Trophoblast cell (in vitro differentiated cells and primary cell): ENCODE measurements around the gene ALG5.

ENCODE experiments used
- DNase-seq, 2 donors: peaks; one replicate each; pipeline ENCODE4 v3.0.0-alpha.2; 2016
- H2AFZ ChIP-seq: 2 replicates; pipeline ENCODE4 v1.6.1; 2013; ENCODE audit warnings: low read length, moderate library complexity, mild to moderate bottlenecking; ENCODE audit not compliant: insufficient read depth, poor library complexity
- H2AK5ac ChIP-seq: 2 replicates; pipeline ENCODE4 v1.6.1; 2013; ENCODE audit warnings: mild to moderate bottlenecking, low read length
- H2BK120ac ChIP-seq: 2 replicates; pipeline ENCODE4 v1.6.1; 2013; ENCODE audit warnings: low read length, mild to moderate bottlenecking, moderate library complexity; ENCODE audit not compliant: insufficient read depth, poor library complexity
- H2BK12ac ChIP-seq: 2 replicates; pipeline ENCODE4 v1.6.1; 2013; ENCODE audit warnings: mild to moderate bottlenecking, low read length, moderate library complexity
- H2BK5ac ChIP-seq: 2 replicates; pipeline ENCODE4 v1.6.1; 2013; ENCODE audit warnings: low read length, low read depth, moderate library complexity, mild to moderate bottlenecking; ENCODE audit not compliant: poor library complexity
- H3K14ac ChIP-seq: 2 replicates; pipeline ENCODE4 v1.6.1; 2013; ENCODE audit warnings: mild to moderate bottlenecking, low read length
- H3K18ac ChIP-seq: 2 replicates; pipeline ENCODE4 v1.6.1; 2013; ENCODE audit warnings: mild to moderate bottlenecking, low read length
- H3K23ac ChIP-seq: 2 replicates; pipeline ENCODE4 v1.6.1; 2013; ENCODE audit warnings: low read length
- H3K27ac ChIP-seq: 2 replicates; pipeline ENCODE4 v1.5.1; 2013; ENCODE audit warnings: low read depth, mild to moderate bottlenecking, inconsistent platforms, low read length, moderate library complexity
- H3K27me3 ChIP-seq: 2 replicates; pipeline ENCODE4 v1.6.1; 2013; ENCODE audit warnings: inconsistent platforms, mild to moderate bottlenecking, low read length, moderate library complexity; ENCODE audit not compliant: insufficient read depth
- H3K36me3 ChIP-seq, 2 experiments: 1 replicate in 1 of 2; 2 replicates in 1 of 2; pipeline ENCODE4 v1.6.1; 2013; ENCODE audit warnings: low read length in 2 of 2, mild to moderate bottlenecking in 2 of 2, moderate library complexity in 1 of 2; ENCODE audit not compliant: insufficient read depth in 2 of 2, control insufficient read depth in 1 of 2
- H3K4ac ChIP-seq: 2 replicates; pipeline ENCODE4 v1.6.1; 2013; ENCODE audit warnings: low read depth, mild to moderate bottlenecking, low read length, moderate library complexity
- H3K4me1 ChIP-seq, 2 experiments: 1 replicate in 1 of 2; 2 replicates in 1 of 2; pipeline ENCODE4 v1.6.1; 2013; ENCODE audit warnings: low read length in 2 of 2, mild to moderate bottlenecking in 2 of 2, moderate library complexity in 1 of 2; ENCODE audit not compliant: insufficient read depth in 2 of 2, control insufficient read depth in 1 of 2
- H3K4me2 ChIP-seq: 2 replicates; pipeline ENCODE4 v1.6.1; 2013; ENCODE audit warnings: inconsistent platforms, mild to moderate bottlenecking, low read length, moderate library complexity
- H3K4me3 ChIP-seq: 2 replicates; pipeline ENCODE4 v1.5.1; 2013; ENCODE audit warnings: mild to moderate bottlenecking, low read depth, low read length, inconsistent platforms
- H3K79me1 ChIP-seq: one replicate; pipeline ENCODE4 v1.6.1; 2013; ENCODE audit warnings: low read length
- H3K79me2 ChIP-seq: 2 replicates; pipeline ENCODE4 v1.6.1; 2013; ENCODE audit warnings: low read length, mild to moderate bottlenecking; ENCODE audit not compliant: control insufficient read depth, insufficient read depth, poor library complexity
- H3K9ac ChIP-seq: 2 replicates; pipeline ENCODE4 v1.6.1; 2013; ENCODE audit warnings: mild to moderate bottlenecking, low read length
- H3K9me3 ChIP-seq: 2 replicates; pipeline ENCODE4 v1.6.1; 2013; ENCODE audit warnings: low read depth, mild to moderate bottlenecking, control low read depth, inconsistent platforms, low read length; ENCODE audit not compliant: insufficient read depth
- H4K12ac ChIP-seq: 2 replicates; pipeline ENCODE4 v1.6.1; 2013; ENCODE audit warnings: low read depth, mild to moderate bottlenecking, low read length, moderate library complexity
- H4K8ac ChIP-seq: 2 replicates; pipeline ENCODE4 v1.6.1; 2013; ENCODE audit warnings: low read depth, mild to moderate bottlenecking, low read length, moderate library complexity
- H4K91ac ChIP-seq: one replicate; pipeline ENCODE4 v1.6.1; 2013; ENCODE audit warnings: low read depth, mild to moderate bottlenecking, low read length, moderate library complexity
- WGBS: extraction: QIAGEN DNeasy Blood & Tissue Kit; methylation state at CpG from one replicate; pipeline ENCODE4 v1.1.7; 2013; ENCODE audit warnings: missing lambda C conversion rate; ENCODE audit not compliant: insufficient read length, insufficient coverage; ENCODE audit errors: extremely low coverage; 5-methylcytosine and 5-hydroxymethylcytosine counted together

ALG5 gene

GRCh38 chr13:36914648-36915047 is 84.5 kb downstream of the ALG5 start:
- no peak overlapping the region for H2BK5ac ChIP-seq
- DNase-seq = no peak
- no peak overlapping the region for H2AK5ac ChIP-seq
- no peak overlapping the region for H4K8ac ChIP-seq
- H3K4me2 ChIP-seq = no peak overlapping the region
- H3K79me1 ChIP-seq = peaks cover 12% of the 10 kb centered on the region
- no peaks in the 10 kb centered on the region for H3K36me3 ChIP-seq
- no peak overlapping the region for H3K27ac ChIP-seq
- no peak overlapping the region for H3K4me3 ChIP-seq
- H3K9ac ChIP-seq = no peak overlapping the region
- H3K4me1 ChIP-seq = peaks cover 6 to 13% of the 10 kb centered on the region in 2 experiments
- H3K18ac ChIP-seq = no peak overlapping the region
- WGBS = no CpG with 5 or more reads among the region's 4 CpGs
- H2AFZ ChIP-seq = no peak overlapping the region
- H3K79me2 ChIP-seq = peaks cover under 1% of the 10 kb centered on the region
- no peak overlapping the region for H4K12ac ChIP-seq
- no peak overlapping the region for H3K4ac ChIP-seq
- H3K23ac ChIP-seq = no peak overlapping the region
- no peak overlapping the region for H2BK120ac ChIP-seq
- no peaks in the 10 kb centered on the region for H3K9me3 ChIP-seq
- no peak overlapping the region for H2BK12ac ChIP-seq
- H3K27me3 ChIP-seq = no peaks in the 10 kb centered on the region
- no peak overlapping the region for H3K14ac ChIP-seq
- no peak overlapping the region for H4K91ac ChIP-seq

- Histone ChIP-seq H3K9ac (no peak overlapping the region), H2AK5ac (no peak overlapping the region), H4K91ac (no peak overlapping the region), H3K4ac (no peak overlapping the region), H3K23ac (no peak overlapping the region), H3K27ac (no peak overlapping the region), H3K36me3 (no peaks in the 10 kb centered on the region), H3K18ac (no peak overlapping the region), H2AFZ (no peak overlapping the region), H3K79me1 (peaks cover 4% of the 10 kb centered on the region), H3K4me2 (no peak overlapping the region), H3K27me3 (no peaks in the 10 kb centered on the region), H3K9me3 (no peaks in the 10 kb centered on the region), H2BK12ac (no peak overlapping the region), H4K12ac (no peak overlapping the region), H3K14ac (no peak overlapping the region), H4K8ac (no peak overlapping the region), H3K79me2 (no peaks in the 10 kb centered on the region), H3K4me3 (no peak overlapping the region), H2BK120ac (no peak overlapping the region), H2BK5ac (no peak overlapping the region), H3K4me1 (peaks cover 4 to 13% of the 10 kb centered on the region in 2 experiments)
- DNase-seq = no peak
Observed at GRCh38 chr13:36913463-36913862, 85.7 kb downstream of the ALG5 start.

- H4K8ac ChIP-seq = no peak overlapping the region
- no peaks in the 10 kb centered on the region for H3K9me3 ChIP-seq
- no peak overlapping the region for H3K4me2 ChIP-seq
- peaks cover 4% of the 10 kb centered on the region for H3K79me1 ChIP-seq
- H4K91ac ChIP-seq = no peak overlapping the region
- no peak overlapping the region for H2BK5ac ChIP-seq
- H3K18ac ChIP-seq = no peak overlapping the region
- H3K27ac ChIP-seq = no peak overlapping the region
- H2AFZ ChIP-seq = no peak overlapping the region
- no peak overlapping the region for H4K12ac ChIP-seq
- H2BK12ac ChIP-seq = no peak overlapping the region
- H3K14ac ChIP-seq = no peak overlapping the region
- H3K4me3 ChIP-seq = no peak overlapping the region
- H2BK120ac ChIP-seq = no peak overlapping the region
- H3K79me2 ChIP-seq = no peaks in the 10 kb centered on the region
- DNase-seq = no peak
- H3K27me3 ChIP-seq = no peaks in the 10 kb centered on the region
- H3K9ac ChIP-seq = no peak overlapping the region
- no peak overlapping the region for H3K4ac ChIP-seq
- WGBS = no CpG with 5 or more reads among the region's 2 CpGs
- no peaks in the 10 kb centered on the region for H3K36me3 ChIP-seq
- no peak overlapping the region for H3K23ac ChIP-seq
- H3K4me1 ChIP-seq = peaks cover 4 to 13% of the 10 kb centered on the region in 2 experiments
- no peak overlapping the region for H2AK5ac ChIP-seq
Observed at GRCh38 chr13:36912973-36913372, 86.2 kb downstream of the ALG5 start.

DNA sequence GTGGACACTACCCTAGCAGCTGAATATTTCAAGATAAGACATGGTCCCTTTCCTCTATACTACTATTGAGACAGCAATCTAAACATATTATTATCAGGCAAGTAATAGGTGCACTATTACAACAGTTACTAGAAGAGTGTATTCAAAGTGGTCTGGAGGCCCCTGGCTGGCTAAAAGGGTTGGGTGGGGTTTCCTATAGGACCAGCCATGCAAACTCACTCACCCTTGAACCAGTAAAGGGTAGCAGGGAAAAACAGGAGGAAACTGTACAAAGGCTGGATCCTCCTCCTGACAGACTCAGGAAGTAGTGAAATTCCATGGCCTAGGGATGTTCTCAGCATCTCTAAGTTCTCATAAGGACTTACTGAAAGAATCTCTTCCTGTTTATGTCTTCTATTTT is 86.8 kb downstream of the ALG5 start:
- Histone ChIP-seq H3K4me3 (no peak overlapping the region), H2AK5ac (no peak overlapping the region), H3K9ac (no peak overlapping the region), H3K79me1 (peaks cover 4% of the 10 kb centered on the region), H2AFZ (no peak overlapping the region), H3K14ac (no peak overlapping the region), H3K36me3 (peaks cover 0 to 1% of the 10 kb centered on the region in 2 experiments), H4K8ac (no peak overlapping the region), H3K4me1 (peaks cover 4 to 13% of the 10 kb centered on the region in 2 experiments), H3K79me2 (no peaks in the 10 kb centered on the region), H3K4me2 (no peak overlapping the region), H3K4ac (no peak overlapping the region), H3K27ac (no peak overlapping the region), H3K18ac (no peak overlapping the region), H3K23ac (no peak overlapping the region), H4K91ac (no peak overlapping the region), H2BK12ac (no peak overlapping the region), H3K9me3 (no peaks in the 10 kb centered on the region), H2BK5ac (no peak overlapping the region), H3K27me3 (no peaks in the 10 kb centered on the region), H4K12ac (no peak overlapping the region), H2BK120ac (no peak overlapping the region)
- DNase-seq = no peak
